Smooth muscle cell (in vitro differentiated cells): ENCODE data around the gene ARHGEF1. TPM values are rescaled to one million over a fixed set of nuclear protein-coding genes. Genes with fewer than 3 reads are reported as not detected.

Experiments used
- DNase-seq: peaks from one replicate; lab custom pipeline; 2025; ENCODE audit not compliant: unreplicated experiment; lab: John Stamatoyannopoulos, UW
- H2AFZ ChIP-seq: fragments of 200-600 bp; sonication (generic); 2 replicates; pipeline ENCODE4 v1.6.0; 2016; ENCODE audit warnings: antibody characterized with exemption, low read depth, mild to moderate bottlenecking
- H3F3A ChIP-seq: fragments of 200-600 bp; sonication (generic); 2 replicates; pipeline ENCODE4 v1.6.0; 2017; ENCODE audit warnings: antibody characterized with exemption, low read depth
- H3K27ac ChIP-seq: fragments of 200-600 bp; sonication (generic); 2 replicates; pipeline ENCODE4 v1.5.1; 2016; ENCODE audit warnings: low read depth, mild to moderate bottlenecking
- H3K27me3 ChIP-seq: fragments of 200-600 bp; sonication (generic); 2 replicates; pipeline ENCODE4 v1.6.1; 2016; ENCODE audit warnings: low read depth, mild to moderate bottlenecking
- H3K36me3 ChIP-seq: fragments of 200-600 bp; sonication (generic); 2 replicates; pipeline ENCODE4 v1.5.1; 2016; ENCODE audit warnings: low read depth
- H3K4me1 ChIP-seq: fragments of 200-600 bp; sonication (generic); 2 replicates; pipeline ENCODE4 v1.5.1; 2016; ENCODE audit warnings: low read depth
- H3K4me2 ChIP-seq: fragments of 200-600 bp; sonication (generic); 2 replicates; pipeline ENCODE4 v1.6.0; 2016; ENCODE audit warnings: mild to moderate bottlenecking
- H3K4me3 ChIP-seq: fragments of 200-600 bp; sonication (generic); 2 replicates; pipeline ENCODE4 v1.5.1; 2016; ENCODE audit warnings: mild to moderate bottlenecking
- H3K79me2 ChIP-seq: fragments of 200-600 bp; sonication (generic); 2 replicates; pipeline ENCODE4 v1.6.0; 2016; ENCODE audit warnings: low read depth, mild to moderate bottlenecking
- H3K9ac ChIP-seq: fragments of 200-600 bp; sonication (generic); 2 replicates; pipeline ENCODE4 v1.6.0; 2016; ENCODE audit warnings: low read depth
- H3K9me3 ChIP-seq: fragments of 200-600 bp; sonication (generic); replicated peaks from 2 replicates; pipeline ENCODE4 v1.5.1; 2016; ENCODE audit warnings: low read depth
- H4K20me1 ChIP-seq: fragments of 200-600 bp; sonication (generic); 2 replicates; pipeline ENCODE4 v1.6.0; 2016; ENCODE audit warnings: low read depth
- CTCF ChIP-seq: fragments of 200-600 bp; sonication (generic); IDR thresholded peaks from 2 replicates; pipeline ENCODE4 v1.5.1; 2017; ENCODE audit warnings: borderline replicate concordance, mild to moderate bottlenecking, antibody characterized with exemption; ENCODE audit not compliant: insufficient read depth, poor library complexity, severe bottlenecking
- WGBS: methylation state at CpG from one replicate; pipeline ENCODE4 v1.1.7; 2016; ENCODE audit warnings: low lambda C conversion rate; 5-methylcytosine and 5-hydroxymethylcytosine counted together
- polyA plus RNA-seq: library from polyadenylated mRNA; unstranded; fragments of >200 nt; fragmentation: Nextera tagmentation; extraction: Ambion mirVana; gene quantifications from 2 replicates; pipeline ENCODE4 v1.2.1, GENCODE V29; 2016
- total RNA-seq: library from RNA; depleted of rRNA; stranded (reverse); fragments of >200 nt; gene quantifications from 2 replicates; pipeline ENCODE4 v1.2.3, GENCODE V29; 2014

The ARHGEF1 gene
- total and polyA plus RNA-seq, 2 experiments from 2014 or later, result 24.3 to 69.6 TPM

- H3K27me3 ChIP-seq, result no peaks in the 10 kb centered on the region
- peaks cover 17% of the 10 kb centered on the region for H3K79me2 ChIP-seq
- WGBS, result 93% methylated on average over 8 of the region's 8 CpGs
- no peaks in the 10 kb centered on the region for H3K36me3 ChIP-seq
- H3K4me1 ChIP-seq, result no peaks in the 10 kb centered on the region
- no peaks in the 10 kb centered on the region for H3K9me3 ChIP-seq
- H2AFZ ChIP-seq, result no peak overlapping the region
- H3F3A ChIP-seq, result peaks cover 4% of the 10 kb centered on the region
- no peak overlapping the region for H3K4me2 ChIP-seq
- TF ChIP-seq CTCF, result no peak
- no peak for DNase-seq
- peaks cover 55% of the 10 kb centered on the region for H4K20me1 ChIP-seq
- no peak overlapping the region for H3K27ac ChIP-seq
- no peak overlapping the region for H3K4me3 ChIP-seq
- no peak overlapping the region for H3K9ac ChIP-seq
Observed at GRCh38 chr19:41889896-41890295, 6.9 kb downstream of the ARHGEF1 start.

- Histone ChIP-seq H3F3A (peaks cover 4% of the 10 kb centered on the region), H3K79me2 (peaks cover 6% of the 10 kb centered on the region), H4K20me1 (peaks cover 55% of the 10 kb centered on the region), H2AFZ (no peak overlapping the region), H3K9me3 (no peaks in the 10 kb centered on the region), H3K27ac (no peak overlapping the region), H3K4me2 (no peak overlapping the region), H3K36me3 (no peaks in the 10 kb centered on the region), H3K9ac (no peak overlapping the region), H3K27me3 (no peaks in the 10 kb centered on the region), H3K4me1 (no peaks in the 10 kb centered on the region), H3K4me3 (no peak overlapping the region)
- 100% methylated on average over 4 of the region's 4 CpGs for WGBS
- TF ChIP-seq CTCF, result no peak
- no peak for DNase-seq
Observed at GRCh38 chr19:41890936-41891335, 8.0 kb downstream of the ARHGEF1 start.

GRCh38 chr19:41892173-41892902 lies 9.4 kb downstream of the ARHGEF1 start:
- Histone ChIP-seq H3K27me3 (no peaks in the 10 kb centered on the region), H4K20me1 (peaks cover 48% of the 10 kb centered on the region), H3K36me3 (no peaks in the 10 kb centered on the region), H3K79me2 (no peaks in the 10 kb centered on the region), H3K4me2 (no peak overlapping the region), H3K9me3 (no peaks in the 10 kb centered on the region), H3F3A (no peaks in the 10 kb centered on the region), H3K4me1 (no peaks in the 10 kb centered on the region), H3K4me3 (no peak overlapping the region), H3K27ac (no peak overlapping the region), H2AFZ (no peak overlapping the region), H3K9ac (no peak overlapping the region)
- 96% methylated on average over 33 of the region's 34 CpGs for WGBS
- DNase-seq, result no peak
- TF ChIP-seq CTCF, result no peak

GRCh38 chr19:41893899-41894298 lies 10.9 kb downstream of the ARHGEF1 start:
- Histone ChIP-seq H3K36me3 (no peaks in the 10 kb centered on the region), H3K27ac (no peak overlapping the region), H3K27me3 (no peaks in the 10 kb centered on the region), H3K9ac (no peak overlapping the region), H3K79me2 (no peaks in the 10 kb centered on the region), H3K4me3 (no peak overlapping the region), H2AFZ (no peak overlapping the region), H3K4me2 (no peak overlapping the region), H3K9me3 (no peaks in the 10 kb centered on the region), H4K20me1 (peaks cover 39% of the 10 kb centered on the region), H3K4me1 (no peaks in the 10 kb centered on the region), H3F3A (no peaks in the 10 kb centered on the region)
- no peak for TF ChIP-seq CTCF
- WGBS, result 92% methylated on average over 6 of the region's 6 CpGs
- DNase-seq, result no peak
